Measurements from ENCODE around the gene ACTR3. TPM values are rescaled to one million over a fixed set of nuclear protein-coding genes. Genes with fewer than 3 reads are reported as not detected.

Gene ACTR3
- total and polyA plus RNA-seq, 4 donors = 34.4 to 99.6 (median 51.8) TPM

DNA sequence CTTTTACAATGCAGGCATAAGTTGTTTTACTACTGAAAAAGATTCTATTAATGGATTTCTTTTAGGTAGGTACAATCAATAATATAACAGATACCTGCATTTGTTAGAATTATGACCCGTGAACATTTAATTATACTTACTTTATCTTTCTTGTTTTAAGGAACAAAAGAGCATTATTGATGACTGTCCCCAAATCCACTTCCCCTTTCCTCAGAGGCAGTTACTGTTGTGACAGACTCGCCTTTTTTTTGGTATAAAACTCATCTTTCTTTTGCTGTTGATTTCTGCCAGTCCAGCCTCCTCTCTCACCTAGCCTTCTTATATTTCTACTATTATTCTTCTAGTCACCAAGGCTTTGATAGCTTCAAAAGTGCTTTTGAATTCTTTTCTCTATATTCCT, 12.1 kb downstream of the ACTR3 start:
- peaks cover 3 to 39% (median 33%) of the 10 kb centered on the region in 4 donors for H3K4me1 ChIP-seq (ENCODE audit: control insufficient read depth in 4 of 4, insufficient read depth in 4 of 4, low read length in 3 of 4)

More for the DNA sequence above, 12.1 kb downstream of the ACTR3 start:
- no peak overlapping the region for H3K27ac ChIP-seq (ENCODE audit: low read depth in 1 of 2, low read length in 2 of 2)
- no peaks in the 10 kb centered on the region for H3K27me3 ChIP-seq (ENCODE audit: control insufficient read depth in 4 of 4, insufficient read depth in 4 of 4, low read length in 3 of 4)
- TF ChIP-seq CTCF (IDR thresholded peaks at IDR 0.05; ENCODE audit: low read depth, low read length, missing input control) (no peak), FOXA1 (IDR thresholded peaks at IDR 0.05) (no peak), EGR1 (IDR thresholded peaks at IDR 0.05; ENCODE audit: low read depth in 2 of 2) (no peak), GABPA (IDR thresholded peaks at IDR 0.05 in 1 of 2, conservative IDR thresholded peaks at IDR 0.05 in 1 of 2) (no peak), RXRA (IDR thresholded peaks at IDR 0.05) (no peak), MAX (IDR thresholded peaks at IDR 0.05) (no peak), NR2F2 (IDR thresholded peaks at IDR 0.05) (no peak), ZBTB33 (IDR thresholded peaks at IDR 0.05) (no peak), YY1 (IDR thresholded peaks at IDR 0.05) (no peak), FOXA2 (IDR thresholded peaks at IDR 0.05) (no peak), HNF4G (IDR thresholded peaks at IDR 0.05) (no peak), HNF4A (conservative IDR thresholded peaks at IDR 0.05) (no peak), JUND (IDR thresholded peaks at IDR 0.05) (no peak), ATF3 (IDR thresholded peaks at IDR 0.05) (no peak), TAF1 (conservative IDR thresholded peaks at IDR 0.05) (no peak), SP1 (IDR thresholded peaks at IDR 0.05) (no peak), RAD21 (IDR thresholded peaks at IDR 0.05) (no peak)
- TF ChIP-seq, protein P1, sequence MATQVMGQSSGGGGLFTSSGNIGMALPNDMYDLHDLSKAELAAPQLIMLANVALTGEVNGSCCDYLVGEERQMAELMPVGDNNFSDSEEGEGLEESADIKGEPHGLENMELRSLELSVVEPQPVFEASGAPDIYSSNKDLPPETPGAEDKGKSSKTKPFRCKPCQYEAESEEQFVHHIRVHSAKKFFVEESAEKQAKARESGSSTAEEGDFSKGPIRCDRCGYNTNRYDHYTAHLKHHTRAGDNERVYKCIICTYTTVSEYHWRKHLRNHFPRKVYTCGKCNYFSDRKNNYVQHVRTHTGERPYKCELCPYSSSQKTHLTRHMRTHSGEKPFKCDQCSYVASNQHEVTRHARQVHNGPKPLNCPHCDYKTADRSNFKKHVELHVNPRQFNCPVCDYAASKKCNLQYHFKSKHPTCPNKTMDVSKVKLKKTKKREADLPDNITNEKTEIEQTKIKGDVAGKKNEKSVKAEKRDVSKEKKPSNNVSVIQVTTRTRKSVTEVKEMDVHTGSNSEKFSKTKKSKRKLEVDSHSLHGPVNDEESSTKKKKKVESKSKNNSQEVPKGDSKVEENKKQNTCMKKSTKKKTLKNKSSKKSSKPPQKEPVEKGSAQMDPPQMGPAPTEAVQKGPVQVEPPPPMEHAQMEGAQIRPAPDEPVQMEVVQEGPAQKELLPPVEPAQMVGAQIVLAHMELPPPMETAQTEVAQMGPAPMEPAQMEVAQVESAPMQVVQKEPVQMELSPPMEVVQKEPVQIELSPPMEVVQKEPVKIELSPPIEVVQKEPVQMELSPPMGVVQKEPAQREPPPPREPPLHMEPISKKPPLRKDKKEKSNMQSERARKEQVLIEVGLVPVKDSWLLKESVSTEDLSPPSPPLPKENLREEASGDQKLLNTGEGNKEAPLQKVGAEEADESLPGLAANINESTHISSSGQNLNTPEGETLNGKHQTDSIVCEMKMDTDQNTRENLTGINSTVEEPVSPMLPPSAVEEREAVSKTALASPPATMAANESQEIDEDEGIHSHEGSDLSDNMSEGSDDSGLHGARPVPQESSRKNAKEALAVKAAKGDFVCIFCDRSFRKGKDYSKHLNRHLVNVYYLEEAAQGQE (IDR thresholded peaks at IDR 0.05) = no peak
- no peaks in the 10 kb centered on the region for H3K9me3 ChIP-seq (ENCODE audit: control insufficient read depth in 4 of 4, low read length in 3 of 4)
- H3K4me3 ChIP-seq (ENCODE audit: low read depth in 1 of 3, low read length in 3 of 3) = no peak overlapping the region
- WGBS = 73% methylated on average over 2 of the region's 2 CpGs
- no peak overlapping the region for H3K9ac ChIP-seq (ENCODE audit: low read depth in 1 of 2, low read length in 2 of 2)
- no peak for DNase-seq (ENCODE audit: low spot score)
- no peaks in the 10 kb centered on the region for H3K36me3 ChIP-seq (ENCODE audit: control insufficient read depth in 4 of 4, insufficient read depth in 3 of 4, low read depth in 1 of 4, low read length in 3 of 4)

Measured in liver (tissue), 9 donors.